Ovary (tissue), 3 donors: Measurements from ENCODE around the gene SHISA9.

Experiments
- CTCF ChIP-seq, 3 donors: fragments of 450-650 bp in 2 of 3; fragments of 200-600 bp in 1 of 3; IDR thresholded peaks; one replicate each; pipeline versions ENCODE4 v1.5.1 to v1.8.0; 2016 to 2022; ENCODE audit warnings: antibody characterized with exemption in 3 of 3, mild to moderate bottlenecking in 1 of 3
- POLR2A ChIP-seq: fragments of 450-650 bp; IDR thresholded peaks from one replicate; pipeline ENCODE4 v1.6.1; 2017; ENCODE audit warnings: antibody characterized with exemption, mild to moderate bottlenecking, moderate library complexity
- donor health status: DM: no; HTN: no; CAD: no.

GRCh38 chr16:12925026-12925800 lies 23.8 kb downstream of the SHISA9 start:
- TF ChIP-seq CTCF (IDR thresholded peaks at IDR 0.05) (no peak), POLR2A (no peak)
